Liver (tissue), 9 donors: ENCODE data around the gene SLC25A10. TPM values are rescaled to one million over a fixed set of nuclear protein-coding genes. Genes with fewer than 3 reads are reported as not detected.

ENCODE experiments used
- DNase-seq: peaks from one replicate; pipeline ENCODE4 v3.0.0-alpha.2; 2017; ENCODE audit warnings: low spot score
- H3K27ac ChIP-seq, 2 donors: one replicate each; pipeline ENCODE4 v1.7.0; 2013; ENCODE audit warnings: inconsistent platforms in 2 of 2, low read length in 2 of 2, control low read depth in 1 of 2, low read depth in 1 of 2, mild to moderate bottlenecking in 1 of 2
- H3K27me3 ChIP-seq, 4 donors: one replicate each; pipeline versions ENCODE4 v1.6.1 to v1.7.0; 2013; ENCODE audit warnings: low read length in 3 of 4, inconsistent platforms in 1 of 4, mild to moderate bottlenecking in 1 of 4, moderate library complexity in 1 of 4; ENCODE audit not compliant: control insufficient read depth in 4 of 4, insufficient read depth in 4 of 4
- H3K36me3 ChIP-seq, 4 donors: one replicate each; pipeline versions ENCODE4 v1.6.1 to v1.7.0; 2013; ENCODE audit warnings: low read length in 3 of 4, mild to moderate bottlenecking in 3 of 4, low read depth in 1 of 4, moderate library complexity in 1 of 4; ENCODE audit not compliant: control insufficient read depth in 4 of 4, insufficient read depth in 3 of 4
- H3K4me1 ChIP-seq, 4 donors: one replicate each; pipeline versions ENCODE4 v1.6.1 to v1.7.0; 2013; ENCODE audit warnings: low read length in 3 of 4, mild to moderate bottlenecking in 3 of 4, moderate library complexity in 1 of 4; ENCODE audit not compliant: control insufficient read depth in 4 of 4, insufficient read depth in 4 of 4
- H3K4me3 ChIP-seq, 3 donors: one replicate each; pipeline versions ENCODE4 v1.6.1 to v1.7.0; 2013; ENCODE audit warnings: low read length in 3 of 3, control low read depth in 1 of 3, low read depth in 1 of 3, mild to moderate bottlenecking in 1 of 3
- H3K9ac ChIP-seq, 2 donors: one replicate each; pipeline ENCODE4 v1.7.0; 2013; ENCODE audit warnings: low read length in 2 of 2, mild to moderate bottlenecking in 2 of 2, moderate library complexity in 2 of 2, control low read depth in 1 of 2, low read depth in 1 of 2
- H3K9me3 ChIP-seq, 4 donors: one replicate each; pipeline versions ENCODE4 v1.6.1 to v1.7.0; 2013; ENCODE audit warnings: low read length in 3 of 4; ENCODE audit not compliant: control insufficient read depth in 4 of 4
- EGR1 ChIP-seq, 2 donors: IDR thresholded peaks; 2 replicates each; pipeline ENCODE4 v1.6.1; 2016 to 2018; ENCODE audit warnings: antibody characterized with exemption in 2 of 2, low read depth in 2 of 2
- FOXA1 ChIP-seq: IDR thresholded peaks from 2 replicates; pipeline ENCODE4 v1.6.1; 2016; ENCODE audit warnings: antibody characterized with exemption
- HNF4A ChIP-seq, 2 donors: conservative IDR thresholded peaks; 2 replicates each; pipeline ENCODE4 v1.6.1; 2016; ENCODE audit warnings: antibody characterized with exemption in 2 of 2, mild to moderate bottlenecking in 2 of 2
- RXRA ChIP-seq, 2 donors: IDR thresholded peaks; 2 replicates each; pipeline ENCODE4 v1.6.1; 2017 to 2018; ENCODE audit warnings: antibody characterized with exemption in 2 of 2, mild to moderate bottlenecking in 1 of 2
- SP1 ChIP-seq: IDR thresholded peaks from 2 replicates; pipeline ENCODE4 v1.6.1; 2018; ENCODE audit warnings: antibody characterized with exemption, mild to moderate bottlenecking
- TAF1 ChIP-seq: conservative IDR thresholded peaks from 2 replicates; pipeline ENCODE4 v1.6.1; 2016; ENCODE audit warnings: antibody characterized with exemption, mild to moderate bottlenecking
- YY1 ChIP-seq: IDR thresholded peaks from 2 replicates; pipeline ENCODE4 v1.6.1; 2016; ENCODE audit warnings: antibody characterized with exemption, mild to moderate bottlenecking
- WGBS: extraction: QIAGEN DNeasy Blood & Tissue Kit; methylation state at CpG from one replicate; pipeline ENCODE4 v1.1.7; 2013; 5-methylcytosine and 5-hydroxymethylcytosine counted together
- polyA plus RNA-seq, 2 donors: library from polyadenylated mRNA; stranded (reverse) in 1 of 2; unstranded in 1 of 2; fragments of 200-250 nt in 1 of 2; fragments of >200 nt in 1 of 2; fragmentation: Nextera tagmentation in 1 of 2; extraction: Ambion mirVana in 1 of 2; gene quantifications; one replicate each; pipeline versions ENCODE4 v1.2.1 to v1.2.3, GENCODE V29; 2013 to 2015
- total RNA-seq, 2 donors: library from RNA; depleted of rRNA; stranded (reverse); fragments of >200 nt; gene quantifications; one replicate each; pipeline ENCODE4 v1.2.3, GENCODE V29; 2014
- TF ChIP-seq, protein P1 (sequence below): IDR thresholded peaks from 2 replicates; pipeline ENCODE4 v1.6.1; 2016; ENCODE audit warnings: antibody characterized with exemption
- TF ChIP-seq, protein P2 (sequence below): IDR thresholded peaks from 2 replicates; pipeline ENCODE4 v1.6.1; 2016; ENCODE audit warnings: antibody characterized with exemption
- TF ChIP-seq, protein P3 (sequence below): fragments of 150-350 bp; IDR thresholded peaks from 2 replicates; pipeline ENCODE4 v1.5.1; 2017; ENCODE audit warnings: improper control_type of control experiment, low read depth, low read length; ENCODE audit not compliant: missing input control
- TF ChIP-seq, protein P4 (sequence below): IDR thresholded peaks from 2 replicates; pipeline ENCODE4 v1.6.1; 2016; ENCODE audit warnings: antibody characterized with exemption
- TF ChIP-seq, protein P5 (sequence below): IDR thresholded peaks from 2 replicates; pipeline ENCODE4 v1.6.1; 2016; ENCODE audit warnings: antibody characterized with exemption, mild to moderate bottlenecking
- donor health status: healthy.
- donor health status: healthy.
- donor health status: healthy.
- donor health status: healthy.
- donor health status: healthy.

Gene SLC25A10
- total and polyA plus RNA-seq, 4 donors = 19.8 to 54.6 (median 44.0) TPM

DNA sequence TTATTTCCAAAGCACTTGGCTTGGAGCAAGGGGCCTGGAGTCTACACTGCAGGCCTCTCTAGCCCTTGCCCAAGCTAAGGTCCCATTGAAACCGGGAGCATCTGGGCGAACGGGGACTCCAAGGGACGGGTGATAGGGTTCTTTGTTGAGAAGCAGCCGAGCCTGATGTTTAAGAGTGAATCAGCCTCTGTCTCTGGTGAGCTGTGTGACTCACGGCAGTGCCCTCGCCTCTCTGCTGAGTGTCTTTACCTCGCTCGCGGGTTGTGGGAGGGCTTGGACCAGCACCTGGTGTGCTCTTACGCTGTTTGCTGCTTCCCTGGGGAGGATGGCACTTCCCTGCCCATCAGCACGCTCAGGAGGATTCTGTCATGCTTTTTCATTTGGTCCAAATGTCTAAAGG, 27.0 kb upstream of the SLC25A10 start:
- peaks cover 3 to 37% (median 12%) of the 10 kb centered on the region in 4 donors for H3K36me3 ChIP-seq
- H3K4me1 ChIP-seq = peaks cover 12 to 45% (median 37%) of the 10 kb centered on the region in 4 donors
- H3K9me3 ChIP-seq = no peaks in the 10 kb centered on the region
- H3K4me3 ChIP-seq = peak overlapping the region in 1 of 3 donors; percentile 70
- peak overlapping the region in 1 of 2 donors; percentile 72 for H3K9ac ChIP-seq
- no peak overlapping the region for H3K27ac ChIP-seq
- no peak for DNase-seq
- TF ChIP-seq, protein P1, sequence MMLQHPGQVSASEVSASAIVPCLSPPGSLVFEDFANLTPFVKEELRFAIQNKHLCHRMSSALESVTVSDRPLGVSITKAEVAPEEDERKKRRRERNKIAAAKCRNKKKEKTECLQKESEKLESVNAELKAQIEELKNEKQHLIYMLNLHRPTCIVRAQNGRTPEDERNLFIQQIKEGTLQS = no peak
- no peak for TF ChIP-seq EGR1 (IDR thresholded peaks at IDR 0.05; ENCODE audit: low read depth in 2 of 2)
- TF ChIP-seq, protein P2, sequence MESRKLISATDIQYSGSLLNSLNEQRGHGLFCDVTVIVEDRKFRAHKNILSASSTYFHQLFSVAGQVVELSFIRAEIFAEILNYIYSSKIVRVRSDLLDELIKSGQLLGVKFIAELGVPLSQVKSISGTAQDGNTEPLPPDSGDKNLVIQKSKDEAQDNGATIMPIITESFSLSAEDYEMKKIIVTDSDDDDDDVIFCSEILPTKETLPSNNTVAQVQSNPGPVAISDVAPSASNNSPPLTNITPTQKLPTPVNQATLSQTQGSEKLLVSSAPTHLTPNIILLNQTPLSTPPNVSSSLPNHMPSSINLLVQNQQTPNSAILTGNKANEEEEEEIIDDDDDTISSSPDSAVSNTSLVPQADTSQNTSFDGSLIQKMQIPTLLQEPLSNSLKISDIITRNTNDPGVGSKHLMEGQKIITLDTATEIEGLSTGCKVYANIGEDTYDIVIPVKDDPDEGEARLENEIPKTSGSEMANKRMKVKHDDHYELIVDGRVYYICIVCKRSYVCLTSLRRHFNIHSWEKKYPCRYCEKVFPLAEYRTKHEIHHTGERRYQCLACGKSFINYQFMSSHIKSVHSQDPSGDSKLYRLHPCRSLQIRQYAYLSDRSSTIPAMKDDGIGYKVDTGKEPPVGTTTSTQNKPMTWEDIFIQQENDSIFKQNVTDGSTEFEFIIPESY = no peak
- TF ChIP-seq RXRA (IDR thresholded peaks at IDR 0.05) = no peak
- TF ChIP-seq, protein P3, sequence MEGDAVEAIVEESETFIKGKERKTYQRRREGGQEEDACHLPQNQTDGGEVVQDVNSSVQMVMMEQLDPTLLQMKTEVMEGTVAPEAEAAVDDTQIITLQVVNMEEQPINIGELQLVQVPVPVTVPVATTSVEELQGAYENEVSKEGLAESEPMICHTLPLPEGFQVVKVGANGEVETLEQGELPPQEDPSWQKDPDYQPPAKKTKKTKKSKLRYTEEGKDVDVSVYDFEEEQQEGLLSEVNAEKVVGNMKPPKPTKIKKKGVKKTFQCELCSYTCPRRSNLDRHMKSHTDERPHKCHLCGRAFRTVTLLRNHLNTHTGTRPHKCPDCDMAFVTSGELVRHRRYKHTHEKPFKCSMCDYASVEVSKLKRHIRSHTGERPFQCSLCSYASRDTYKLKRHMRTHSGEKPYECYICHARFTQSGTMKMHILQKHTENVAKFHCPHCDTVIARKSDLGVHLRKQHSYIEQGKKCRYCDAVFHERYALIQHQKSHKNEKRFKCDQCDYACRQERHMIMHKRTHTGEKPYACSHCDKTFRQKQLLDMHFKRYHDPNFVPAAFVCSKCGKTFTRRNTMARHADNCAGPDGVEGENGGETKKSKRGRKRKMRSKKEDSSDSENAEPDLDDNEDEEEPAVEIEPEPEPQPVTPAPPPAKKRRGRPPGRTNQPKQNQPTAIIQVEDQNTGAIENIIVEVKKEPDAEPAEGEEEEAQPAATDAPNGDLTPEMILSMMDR = no peak
- no peak for TF ChIP-seq YY1
- TF ChIP-seq, protein P4, sequence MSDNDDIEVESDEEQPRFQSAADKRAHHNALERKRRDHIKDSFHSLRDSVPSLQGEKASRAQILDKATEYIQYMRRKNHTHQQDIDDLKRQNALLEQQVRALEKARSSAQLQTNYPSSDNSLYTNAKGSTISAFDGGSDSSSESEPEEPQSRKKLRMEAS = no peak
- TF ChIP-seq TAF1 = no peak
- WGBS = 85% methylated on average over 12 of the region's 12 CpGs
- H3K27me3 ChIP-seq = no peaks in the 10 kb centered on the region

DNA sequence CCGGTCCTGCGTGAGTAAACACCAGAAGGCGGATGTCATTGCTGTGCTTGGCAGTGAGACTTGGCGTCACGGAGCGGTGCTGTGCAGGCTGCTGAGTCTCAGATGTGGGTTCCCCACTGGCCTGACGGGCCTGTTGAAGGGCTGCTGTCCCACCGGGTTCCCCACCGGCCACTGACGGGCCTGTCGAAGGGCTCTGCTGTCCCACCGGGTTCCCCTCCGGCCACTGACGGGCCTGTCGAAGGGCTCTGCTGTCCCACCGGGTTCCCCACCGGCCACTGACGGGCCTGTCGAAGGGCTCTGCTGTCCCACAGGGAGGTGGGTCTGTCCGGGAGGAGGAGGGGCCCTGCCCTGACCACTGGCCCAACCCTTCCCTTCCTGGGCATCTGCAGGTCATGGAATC, 25.5 kb upstream of the SLC25A10 start:
- Histone ChIP-seq H3K27ac (no peak overlapping the region), H3K36me3 (peaks cover 9 to 52% (median 14%) of the 10 kb centered on the region in 4 donors), H3K27me3 (no peaks in the 10 kb centered on the region), H3K9ac (no peak overlapping the region), H3K4me3 (no peak overlapping the region), H3K9me3 (no peaks in the 10 kb centered on the region), H3K4me1 (peaks cover 10 to 33% (median 28%) of the 10 kb centered on the region in 4 donors)
- 95% methylated on average over 20 of the region's 20 CpGs for WGBS
- no peak for DNase-seq
- TF ChIP-seq FOXA1 (no peak), HNF4A (conservative IDR thresholded peaks at IDR 0.05) (no peak), SP1 (no peak), EGR1 (IDR thresholded peaks at IDR 0.05; ENCODE audit: low read depth in 2 of 2) (no peak)
- TF ChIP-seq, protein P5, sequence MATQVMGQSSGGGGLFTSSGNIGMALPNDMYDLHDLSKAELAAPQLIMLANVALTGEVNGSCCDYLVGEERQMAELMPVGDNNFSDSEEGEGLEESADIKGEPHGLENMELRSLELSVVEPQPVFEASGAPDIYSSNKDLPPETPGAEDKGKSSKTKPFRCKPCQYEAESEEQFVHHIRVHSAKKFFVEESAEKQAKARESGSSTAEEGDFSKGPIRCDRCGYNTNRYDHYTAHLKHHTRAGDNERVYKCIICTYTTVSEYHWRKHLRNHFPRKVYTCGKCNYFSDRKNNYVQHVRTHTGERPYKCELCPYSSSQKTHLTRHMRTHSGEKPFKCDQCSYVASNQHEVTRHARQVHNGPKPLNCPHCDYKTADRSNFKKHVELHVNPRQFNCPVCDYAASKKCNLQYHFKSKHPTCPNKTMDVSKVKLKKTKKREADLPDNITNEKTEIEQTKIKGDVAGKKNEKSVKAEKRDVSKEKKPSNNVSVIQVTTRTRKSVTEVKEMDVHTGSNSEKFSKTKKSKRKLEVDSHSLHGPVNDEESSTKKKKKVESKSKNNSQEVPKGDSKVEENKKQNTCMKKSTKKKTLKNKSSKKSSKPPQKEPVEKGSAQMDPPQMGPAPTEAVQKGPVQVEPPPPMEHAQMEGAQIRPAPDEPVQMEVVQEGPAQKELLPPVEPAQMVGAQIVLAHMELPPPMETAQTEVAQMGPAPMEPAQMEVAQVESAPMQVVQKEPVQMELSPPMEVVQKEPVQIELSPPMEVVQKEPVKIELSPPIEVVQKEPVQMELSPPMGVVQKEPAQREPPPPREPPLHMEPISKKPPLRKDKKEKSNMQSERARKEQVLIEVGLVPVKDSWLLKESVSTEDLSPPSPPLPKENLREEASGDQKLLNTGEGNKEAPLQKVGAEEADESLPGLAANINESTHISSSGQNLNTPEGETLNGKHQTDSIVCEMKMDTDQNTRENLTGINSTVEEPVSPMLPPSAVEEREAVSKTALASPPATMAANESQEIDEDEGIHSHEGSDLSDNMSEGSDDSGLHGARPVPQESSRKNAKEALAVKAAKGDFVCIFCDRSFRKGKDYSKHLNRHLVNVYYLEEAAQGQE = no peak
